Cardiac fibroblast (primary cell): ENCODE results near the gene CEBPG.

Source experiments
- DNase-seq, 2 donors: peaks; one replicate each; pipeline versions ENCODE4 v3.0.0 to v3.0.0-alpha.2; 2010; ENCODE audit warnings: low read depth in 2 of 2
- H3K4me3 ChIP-seq, 2 donors: replicated peaks in 1 of 2; 1 replicate in 1 of 2; 2 replicates in 1 of 2; pipeline ENCODE4 v1.5.1; 2011; ENCODE audit warnings: low read depth in 2 of 2, low read length in 2 of 2, mild to moderate bottlenecking in 2 of 2, moderate library complexity in 1 of 2
- TF ChIP-seq, protein P1 (sequence below): IDR thresholded peaks from one replicate; pipeline ENCODE4 v1.5.1; 2011; ENCODE audit warnings: low read depth, mild to moderate bottlenecking, low read length, inconsistent platforms

CEBPG gene

DNA sequence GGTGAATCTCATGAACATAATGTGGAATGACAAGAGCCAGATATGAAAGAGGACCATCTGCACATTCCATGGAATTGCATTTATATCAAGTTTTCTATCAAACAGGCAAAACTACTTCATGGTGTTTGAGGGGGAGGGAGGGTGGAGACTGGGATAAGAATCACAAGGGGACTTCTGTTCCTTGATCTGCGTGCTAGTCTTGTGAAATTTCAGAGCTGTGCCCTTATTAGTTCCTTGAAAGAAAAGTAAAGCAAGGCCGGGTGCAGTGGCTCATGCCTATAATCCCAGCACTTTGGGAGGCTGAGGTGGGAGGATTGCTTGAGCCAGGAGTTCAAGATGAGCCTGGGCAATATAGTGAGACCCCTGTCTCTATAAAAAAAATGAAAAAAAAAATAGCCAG, 30.2 kb upstream of the CEBPG start:
- DNase-seq, result no peak
- no peak overlapping the region for H3K4me3 ChIP-seq
- TF ChIP-seq, protein P1, sequence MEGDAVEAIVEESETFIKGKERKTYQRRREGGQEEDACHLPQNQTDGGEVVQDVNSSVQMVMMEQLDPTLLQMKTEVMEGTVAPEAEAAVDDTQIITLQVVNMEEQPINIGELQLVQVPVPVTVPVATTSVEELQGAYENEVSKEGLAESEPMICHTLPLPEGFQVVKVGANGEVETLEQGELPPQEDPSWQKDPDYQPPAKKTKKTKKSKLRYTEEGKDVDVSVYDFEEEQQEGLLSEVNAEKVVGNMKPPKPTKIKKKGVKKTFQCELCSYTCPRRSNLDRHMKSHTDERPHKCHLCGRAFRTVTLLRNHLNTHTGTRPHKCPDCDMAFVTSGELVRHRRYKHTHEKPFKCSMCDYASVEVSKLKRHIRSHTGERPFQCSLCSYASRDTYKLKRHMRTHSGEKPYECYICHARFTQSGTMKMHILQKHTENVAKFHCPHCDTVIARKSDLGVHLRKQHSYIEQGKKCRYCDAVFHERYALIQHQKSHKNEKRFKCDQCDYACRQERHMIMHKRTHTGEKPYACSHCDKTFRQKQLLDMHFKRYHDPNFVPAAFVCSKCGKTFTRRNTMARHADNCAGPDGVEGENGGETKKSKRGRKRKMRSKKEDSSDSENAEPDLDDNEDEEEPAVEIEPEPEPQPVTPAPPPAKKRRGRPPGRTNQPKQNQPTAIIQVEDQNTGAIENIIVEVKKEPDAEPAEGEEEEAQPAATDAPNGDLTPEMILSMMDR, result no peak

GRCh38 chr19:33343859-33344572, 29.5 kb upstream of the CEBPG start:
- no peak overlapping the region for H3K4me3 ChIP-seq
- TF ChIP-seq, protein P1, result no peak
- peak; percentile 21 to 38 for DNase-seq

DNA sequence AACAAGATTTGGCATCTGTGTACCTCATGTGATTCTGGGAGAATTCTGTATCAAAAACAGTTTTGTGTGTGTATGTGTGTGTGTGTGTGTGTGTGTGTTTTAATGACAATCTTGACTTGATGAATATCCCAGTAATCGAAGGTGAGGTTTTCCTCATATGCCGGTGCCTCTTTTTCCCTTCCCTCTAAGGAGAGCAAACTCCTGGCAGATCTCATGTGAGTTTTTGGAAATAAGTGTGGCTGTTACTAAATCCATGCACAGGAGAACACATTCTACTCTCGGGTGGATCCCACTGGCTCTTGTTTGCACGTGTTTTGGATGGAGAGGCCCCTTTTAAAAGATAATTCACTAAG, 29.0 kb upstream of the CEBPG start:
- DNase-seq, result no peak
- no peak overlapping the region for H3K4me3 ChIP-seq
- TF ChIP-seq, protein P1, result no peak

GRCh38 chr19:33345163-33345562, 28.3 kb upstream of the CEBPG start:
- no peak for DNase-seq
- TF ChIP-seq, protein P1, result no peak
- H3K4me3 ChIP-seq, result no peak overlapping the region

DNA sequence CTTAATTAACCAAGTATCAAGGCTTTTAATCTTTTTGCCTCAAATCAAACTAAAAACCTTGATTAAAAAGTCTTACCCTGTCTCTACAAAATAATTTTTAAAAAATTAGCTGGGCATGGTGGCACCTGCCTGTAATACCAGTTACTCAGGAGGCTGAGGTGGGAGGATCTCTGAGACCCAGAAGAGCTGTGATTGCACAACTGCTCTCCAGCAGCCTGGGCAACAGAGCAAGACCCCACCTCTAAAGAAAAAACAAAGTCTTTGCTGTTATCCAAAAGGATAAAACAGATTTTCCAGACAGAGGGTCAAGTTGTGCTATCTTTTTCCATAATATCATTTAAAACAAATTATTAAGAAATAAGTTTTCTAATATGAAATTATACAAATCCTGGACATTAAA, 26.8 kb upstream of the CEBPG start:
- TF ChIP-seq, protein P1, result no peak
- no peak for DNase-seq

GRCh38 chr19:33347300-33347699, 26.2 kb upstream of the CEBPG start:
- H3K4me3 ChIP-seq, result no peak overlapping the region
- TF ChIP-seq, protein P1, result no peak
- no peak for DNase-seq

More for the DNA sequence above, 26.8 kb upstream of the CEBPG start:
- H3K4me3 ChIP-seq, result no peak overlapping the region
